Gastrocnemius medialis (tissue), 4 donors: Measurements from ENCODE around the gene STXBP4.

Source experiments
- POLR2A ChIP-seq, 2 donors: fragments of 450-650 bp; IDR thresholded peaks; one replicate each; pipeline ENCODE4 v1.6.1; 2017; ENCODE audit warnings: antibody characterized with exemption in 2 of 2, mild to moderate bottlenecking in 2 of 2, moderate library complexity in 2 of 2
- TF ChIP-seq, protein P1 (sequence below), 5 experiments: fragments of 450-650 bp in 3 of 5; fragments of 200-600 bp in 2 of 5; sonication (generic) in 2 of 5; IDR thresholded peaks in 4 of 5; conservative IDR thresholded peaks in 1 of 5; 1 replicate in 4 of 5; 2 replicates in 1 of 5; pipeline ENCODE4 v1.5.1; 2016 to 2019; ENCODE audit warnings: antibody characterized with exemption in 5 of 5, mild to moderate bottlenecking in 3 of 5, moderate library complexity in 3 of 5

DNA sequence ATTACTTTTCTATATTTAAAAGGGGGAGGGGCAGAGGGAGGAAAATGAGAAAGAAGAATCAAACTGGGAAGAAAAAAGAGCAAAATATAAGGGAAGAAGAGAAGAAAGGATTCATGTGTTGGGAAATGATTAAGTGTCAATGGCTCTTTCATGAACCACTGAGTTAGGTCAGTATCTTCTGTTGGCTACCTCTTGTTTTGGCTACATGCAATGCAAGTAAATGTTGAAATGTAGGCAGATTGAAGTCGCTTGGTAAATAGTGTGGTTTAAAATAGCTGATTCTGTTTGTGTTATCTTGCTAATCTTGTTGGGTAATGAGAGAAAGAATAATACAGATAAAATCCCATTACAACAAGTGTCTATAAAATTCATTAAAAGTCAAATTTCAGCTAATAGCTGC is 27.3 kb upstream of the STXBP4 start:
- TF ChIP-seq, protein P1, sequence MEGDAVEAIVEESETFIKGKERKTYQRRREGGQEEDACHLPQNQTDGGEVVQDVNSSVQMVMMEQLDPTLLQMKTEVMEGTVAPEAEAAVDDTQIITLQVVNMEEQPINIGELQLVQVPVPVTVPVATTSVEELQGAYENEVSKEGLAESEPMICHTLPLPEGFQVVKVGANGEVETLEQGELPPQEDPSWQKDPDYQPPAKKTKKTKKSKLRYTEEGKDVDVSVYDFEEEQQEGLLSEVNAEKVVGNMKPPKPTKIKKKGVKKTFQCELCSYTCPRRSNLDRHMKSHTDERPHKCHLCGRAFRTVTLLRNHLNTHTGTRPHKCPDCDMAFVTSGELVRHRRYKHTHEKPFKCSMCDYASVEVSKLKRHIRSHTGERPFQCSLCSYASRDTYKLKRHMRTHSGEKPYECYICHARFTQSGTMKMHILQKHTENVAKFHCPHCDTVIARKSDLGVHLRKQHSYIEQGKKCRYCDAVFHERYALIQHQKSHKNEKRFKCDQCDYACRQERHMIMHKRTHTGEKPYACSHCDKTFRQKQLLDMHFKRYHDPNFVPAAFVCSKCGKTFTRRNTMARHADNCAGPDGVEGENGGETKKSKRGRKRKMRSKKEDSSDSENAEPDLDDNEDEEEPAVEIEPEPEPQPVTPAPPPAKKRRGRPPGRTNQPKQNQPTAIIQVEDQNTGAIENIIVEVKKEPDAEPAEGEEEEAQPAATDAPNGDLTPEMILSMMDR (IDR thresholded peaks at IDR 0.05 in 4 of 5, conservative IDR thresholded peaks at IDR 0.05 in 1 of 5), result no peak
- TF ChIP-seq POLR2A (IDR thresholded peaks at IDR 0.05), result no peak
